HG03378 (cell line): ENCODE measurements around the gene CCKAR.

Experiments used
- ATAC-seq: cut with Tn5 transposase; IDR thresholded peaks from one replicate; pipeline ENCODE4 v1.9.1; 2021; ENCODE audit warnings: mild to moderate bottlenecking, moderate library complexity; ENCODE audit not compliant: unreplicated experiment

The CCKAR gene

DNA sequence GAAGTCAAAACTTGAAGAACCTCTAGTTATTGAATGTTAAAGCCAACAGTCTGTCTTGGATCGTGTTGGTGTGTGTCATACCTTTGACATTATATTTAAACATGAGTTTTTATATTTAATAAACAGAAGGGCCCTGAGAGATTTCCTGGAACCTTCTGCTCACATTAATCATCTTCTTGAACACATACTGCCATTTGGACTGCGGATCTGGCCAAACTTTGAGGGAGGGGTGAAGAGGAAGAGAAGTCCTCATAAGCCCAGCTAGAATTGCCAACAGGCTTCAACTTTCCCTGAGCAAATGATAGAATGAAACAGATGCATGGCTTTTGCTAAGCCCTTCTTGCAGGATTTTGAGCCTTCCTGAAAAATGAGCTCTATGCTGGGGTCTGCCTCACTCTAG, 27.4 kb downstream of the CCKAR start:
- ATAC-seq, result no peak

- no peak for ATAC-seq
Observed at GRCh38 chr4:26459756-26460530, 30.3 kb downstream of the CCKAR start.

GRCh38 chr4:26459054-26459755, 31.1 kb downstream of the CCKAR start:
- peak; percentile 85 for ATAC-seq

DNA sequence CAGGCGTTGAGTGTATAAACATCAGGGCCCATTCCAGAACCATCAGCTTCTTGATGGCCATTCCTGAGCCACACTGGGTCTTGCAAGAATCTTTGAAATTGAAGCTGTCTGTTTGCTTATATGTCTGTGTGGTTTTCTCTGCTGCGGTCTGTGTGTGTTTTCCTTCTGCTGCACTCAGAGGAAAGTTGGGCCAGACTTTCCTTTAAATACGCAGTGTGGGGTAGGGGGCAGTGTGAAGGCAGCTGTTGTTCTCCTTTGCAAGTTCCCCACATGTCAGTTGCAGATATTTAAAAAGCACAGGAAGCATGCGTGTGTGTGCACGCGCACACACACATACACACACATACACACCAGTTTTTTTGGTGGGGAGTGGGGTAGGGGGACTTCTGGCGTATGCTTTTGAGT, 32.1 kb downstream of the CCKAR start:
- no peak for ATAC-seq

DNA sequence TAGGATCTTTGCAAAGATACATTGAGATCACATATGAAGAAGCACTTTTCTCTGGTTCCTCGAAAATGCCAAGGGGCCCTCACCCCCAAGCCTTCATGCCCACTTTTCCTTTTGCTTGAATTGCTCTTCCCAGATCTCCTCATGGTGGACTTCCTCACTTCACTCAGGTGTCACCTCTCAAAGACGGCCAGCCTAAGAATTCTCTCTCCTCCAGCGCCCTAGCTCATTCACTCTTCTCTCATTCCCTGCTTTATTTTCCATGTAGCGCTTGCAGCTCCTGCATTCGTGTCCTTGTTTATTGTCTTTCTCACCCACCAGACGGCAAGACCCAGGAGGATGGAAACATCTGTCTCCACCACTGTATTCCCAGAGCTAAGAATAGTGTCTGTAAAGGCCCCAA, 32.9 kb downstream of the CCKAR start:
- no peak for ATAC-seq

DNA sequence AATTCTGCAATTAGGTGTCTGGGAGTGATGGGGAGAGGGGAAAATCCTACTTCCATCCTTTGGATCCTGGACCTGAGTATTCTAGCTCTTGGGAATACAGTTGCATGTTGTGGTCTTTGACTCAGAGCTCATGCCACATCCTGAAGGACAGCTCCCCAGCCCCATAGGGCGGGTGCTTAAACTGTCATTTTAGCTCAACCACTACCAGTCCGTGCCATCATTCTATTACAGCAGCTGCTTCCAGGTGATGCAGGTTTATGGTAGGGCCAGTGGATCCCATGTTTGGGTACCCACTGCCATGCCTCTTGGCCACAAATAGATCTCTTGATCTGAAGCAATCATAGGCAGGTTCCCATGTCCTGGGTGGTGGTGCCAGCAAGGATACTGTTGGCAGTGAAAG, 34.7 kb downstream of the CCKAR start:
- no peak for ATAC-seq

GRCh38 chr4:26454961-26455360, 35.3 kb downstream of the CCKAR start:
- no peak for ATAC-seq

GRCh38 chr4:26452565-26453531, 37.4 kb downstream of the CCKAR start:
- ATAC-seq, result no peak

DNA sequence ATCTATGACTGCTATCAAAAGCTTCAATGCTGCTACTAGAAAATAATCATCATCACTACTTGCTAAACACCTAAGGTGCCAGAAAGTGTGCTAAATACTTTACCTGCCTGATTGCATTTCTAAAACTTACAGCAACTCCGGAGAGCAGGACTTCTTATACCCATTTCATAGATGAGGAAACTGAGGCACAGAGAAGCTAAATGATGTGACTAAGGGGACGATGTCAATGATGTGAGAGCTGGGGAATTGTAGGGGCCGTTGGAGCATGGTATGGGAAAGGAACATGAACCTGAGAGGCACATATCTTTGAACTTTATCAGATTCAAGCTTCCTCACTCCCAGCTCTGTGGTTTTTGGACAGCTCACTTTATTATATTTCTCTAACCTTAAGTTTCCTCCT, 38.7 kb downstream of the CCKAR start:
- no peak for ATAC-seq

DNA sequence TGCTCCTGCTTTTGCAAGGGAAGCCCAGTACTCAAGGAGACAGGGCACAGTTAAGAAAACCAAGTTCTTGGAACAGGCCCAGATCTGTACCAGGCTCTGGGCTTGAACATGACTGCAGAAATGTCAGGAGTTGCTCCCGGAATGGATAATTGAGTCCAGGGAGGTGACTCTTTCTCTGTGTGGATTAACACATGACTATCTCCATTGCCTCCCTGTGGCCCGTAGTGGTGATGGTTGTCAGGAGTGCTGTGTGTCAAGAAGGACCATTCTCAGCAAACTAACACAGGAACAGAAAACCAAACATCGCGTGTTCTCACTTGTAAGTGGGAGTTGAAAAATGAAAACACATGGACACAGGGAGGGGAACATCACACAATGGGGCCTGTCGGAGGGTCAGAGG, 39.9 kb downstream of the CCKAR start:
- no peak for ATAC-seq

- ATAC-seq, result no peak
Observed at GRCh38 chr4:26447378-26447777, 42.9 kb downstream of the CCKAR start.

- ATAC-seq, result no peak
Observed at GRCh38 chr4:26441771-26442170, 48.5 kb downstream of the CCKAR start.

GRCh38 chr4:26441102-26441501, 49.2 kb downstream of the CCKAR start:
- no peak for ATAC-seq

GRCh38 chr4:26434030-26434639, 56.1 kb downstream of the CCKAR start:
- ATAC-seq, result no peak

DNA sequence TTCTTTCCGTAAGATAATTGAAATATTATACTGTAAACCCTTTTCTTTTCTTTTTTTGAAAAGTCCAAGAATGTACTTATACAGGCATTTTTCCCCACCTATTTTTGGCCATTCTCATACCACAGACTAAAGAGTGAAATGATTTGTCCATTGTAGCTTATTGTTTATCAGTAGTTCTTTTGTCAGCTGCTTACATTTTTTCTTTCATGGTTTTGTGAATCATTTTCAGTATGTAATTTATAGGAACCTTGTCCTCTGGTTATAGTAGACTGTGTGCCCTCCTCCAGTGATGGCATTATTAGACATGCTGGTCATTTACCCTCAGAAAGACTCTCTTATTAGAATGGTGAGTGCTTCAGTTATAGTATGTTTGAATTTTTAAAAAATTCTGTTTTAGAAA, 56.7 kb downstream of the CCKAR start:
- no peak for ATAC-seq

DNA sequence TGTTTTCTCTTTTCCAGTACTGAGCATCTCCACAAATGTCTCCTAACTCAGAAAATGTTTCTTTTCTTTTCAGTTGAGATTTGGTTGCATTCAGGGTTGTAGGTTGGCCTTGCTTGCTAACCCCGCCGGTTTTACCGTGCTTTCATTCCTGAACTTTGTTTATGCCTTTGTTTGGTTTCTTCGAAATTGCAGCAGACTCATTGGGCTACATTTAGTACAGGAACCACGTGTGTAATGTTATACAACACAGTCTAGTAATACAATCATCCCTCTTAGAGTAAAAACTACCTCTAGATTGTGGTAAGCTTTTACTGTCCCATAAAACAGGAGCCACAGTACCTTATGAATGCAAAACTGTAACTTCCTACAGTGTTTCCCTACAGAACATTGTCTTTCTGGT, 57.9 kb downstream of the CCKAR start:
- ATAC-seq, result no peak

DNA sequence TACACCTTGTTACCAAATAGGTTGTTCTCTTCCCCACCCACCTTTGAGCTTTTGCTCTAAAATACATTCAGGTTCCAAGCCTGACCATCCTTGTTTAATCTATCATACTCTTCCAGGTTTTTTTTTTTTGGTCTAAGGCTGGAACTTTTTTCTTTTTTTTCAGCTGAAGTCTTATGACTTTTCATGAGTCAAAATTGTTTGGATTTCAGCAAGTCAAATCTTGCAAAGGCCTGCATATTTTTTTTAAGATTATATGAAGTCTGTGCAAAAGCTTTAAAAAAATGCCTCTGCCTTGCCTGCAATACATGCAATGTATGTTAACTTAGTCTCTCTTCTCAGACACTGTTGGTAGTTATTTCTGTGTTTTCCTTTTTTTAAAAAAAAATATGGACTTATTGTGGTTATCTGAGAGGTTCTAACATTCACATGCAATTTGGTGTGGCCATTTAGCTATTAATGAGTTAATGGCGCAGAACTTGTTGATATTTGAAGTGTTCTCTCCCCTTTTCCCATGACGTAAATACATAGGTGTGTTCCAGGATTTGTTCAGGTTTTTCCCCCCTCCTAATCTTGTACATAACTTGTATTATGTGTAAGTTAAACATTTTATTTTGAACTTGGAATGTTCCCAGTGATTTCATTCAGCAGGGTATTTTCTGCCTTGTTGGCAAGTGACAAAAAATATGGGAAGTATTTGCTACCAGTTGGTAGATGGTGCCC, 58.7 kb downstream of the CCKAR start:
- no peak for ATAC-seq
